A673 (cell line): Measurements from ENCODE around the gene GALNT13.

Experiments used
- EZH2 ChIP-seq: fragments of 200-600 bp; sonication (generic); IDR thresholded peaks from 2 replicates; pipeline ENCODE4 v1.6.1; 2017; ENCODE audit warnings: borderline replicate concordance, low read depth, mild to moderate bottlenecking, mixed read lengths, antibody characterized with exemption, low read length; ENCODE audit not compliant: poor library complexity, severe bottlenecking
- TF ChIP-seq, protein P1 (sequence below): fragments of 300-800, 200-600 bp; sonication (generic); conservative IDR thresholded peaks from 2 replicates; pipeline ENCODE4 v1.5.1; 2017; ENCODE audit warnings: low read depth, mild to moderate bottlenecking, antibody characterized with exemption, low read length, moderate library complexity, mixed read lengths

DNA sequence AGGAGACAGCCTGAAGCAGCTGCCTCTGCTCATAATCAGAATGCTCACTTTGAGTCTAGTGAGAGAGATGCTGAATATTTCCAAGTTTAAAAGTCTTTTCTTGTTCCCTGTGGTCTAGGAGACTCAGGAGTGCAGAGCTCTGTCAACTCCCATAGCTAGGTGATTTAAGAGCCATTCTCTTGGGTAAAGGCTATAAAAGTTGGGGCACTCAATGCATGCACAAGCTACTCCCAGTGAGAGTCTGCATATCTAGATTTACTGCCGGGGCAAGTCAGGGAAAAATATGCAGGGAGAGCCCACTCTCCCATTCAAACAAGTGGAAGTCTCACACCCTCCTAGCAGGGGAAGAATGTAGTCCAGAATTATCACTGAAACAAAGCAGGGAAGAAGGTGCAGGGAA lies 418.1 kb downstream of the GALNT13 start:
- TF ChIP-seq, protein P1, sequence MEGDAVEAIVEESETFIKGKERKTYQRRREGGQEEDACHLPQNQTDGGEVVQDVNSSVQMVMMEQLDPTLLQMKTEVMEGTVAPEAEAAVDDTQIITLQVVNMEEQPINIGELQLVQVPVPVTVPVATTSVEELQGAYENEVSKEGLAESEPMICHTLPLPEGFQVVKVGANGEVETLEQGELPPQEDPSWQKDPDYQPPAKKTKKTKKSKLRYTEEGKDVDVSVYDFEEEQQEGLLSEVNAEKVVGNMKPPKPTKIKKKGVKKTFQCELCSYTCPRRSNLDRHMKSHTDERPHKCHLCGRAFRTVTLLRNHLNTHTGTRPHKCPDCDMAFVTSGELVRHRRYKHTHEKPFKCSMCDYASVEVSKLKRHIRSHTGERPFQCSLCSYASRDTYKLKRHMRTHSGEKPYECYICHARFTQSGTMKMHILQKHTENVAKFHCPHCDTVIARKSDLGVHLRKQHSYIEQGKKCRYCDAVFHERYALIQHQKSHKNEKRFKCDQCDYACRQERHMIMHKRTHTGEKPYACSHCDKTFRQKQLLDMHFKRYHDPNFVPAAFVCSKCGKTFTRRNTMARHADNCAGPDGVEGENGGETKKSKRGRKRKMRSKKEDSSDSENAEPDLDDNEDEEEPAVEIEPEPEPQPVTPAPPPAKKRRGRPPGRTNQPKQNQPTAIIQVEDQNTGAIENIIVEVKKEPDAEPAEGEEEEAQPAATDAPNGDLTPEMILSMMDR = no peak
- no peak for TF ChIP-seq EZH2
